GM19463 (cell line): Measurements from ENCODE around the gene STXBP2.
"Not testable (repeated sequence)": the region's sequence is repeated elsewhere in the genome, so short reads cannot be mapped to it uniquely, and the experiment has no call there.

ENCODE experiments used
- ATAC-seq: cut with Tn5 transposase; IDR thresholded peaks from one replicate; pipeline ENCODE4 v1.9.1; 2021; ENCODE audit warnings: mild to moderate bottlenecking, moderate library complexity; ENCODE audit not compliant: unreplicated experiment

STXBP2 gene

GRCh38 chr19:7631577-7631976, 5.3 kb upstream of the STXBP2 start:
- ATAC-seq, result no peak

GRCh38 chr19:7632340-7633203, 4.3 kb upstream of the STXBP2 start:
- no peak for ATAC-seq

- no peak for ATAC-seq
Observed at GRCh38 chr19:7633698-7634097, 3.2 kb upstream of the STXBP2 start, which contains the start of gene PCP2. Gene PCP2 (minus strand): TSS chr19:7633719. CDS start chr19:7633457, 262 bp downstream.

GRCh38 chr19:7635670-7636069, 1.2 kb upstream of the STXBP2 start:
- no peak for ATAC-seq

- ATAC-seq, result no peak
Observed at GRCh38 chr19:7636317-7636690, 606 bp upstream of the STXBP2 start.

GRCh38 chr19:7637374-7638256, 705 bp downstream of the STXBP2 start:
- ATAC-seq, result no peak

GRCh38 chr19:7638802-7639465, 2.0 kb downstream of the STXBP2 start:
- no peak for ATAC-seq

- no peak for ATAC-seq
Observed at GRCh38 chr19:7639863-7640348, 3.0 kb downstream of the STXBP2 start.

GRCh38 chr19:7640803-7641202, 3.9 kb downstream of the STXBP2 start:
- no peak for ATAC-seq

- ATAC-seq, result no peak
Observed at GRCh38 chr19:7641290-7642276, 4.7 kb downstream of the STXBP2 start.

- ATAC-seq, result no peak
Observed at GRCh38 chr19:7642295-7643030, 5.6 kb downstream of the STXBP2 start.

- ATAC-seq, result no peak
Observed at GRCh38 chr19:7643031-7643415, 6.1 kb downstream of the STXBP2 start.

GRCh38 chr19:7643629-7644549, 7.0 kb downstream of the STXBP2 start:
- ATAC-seq, result not testable (repeated sequence)

- no peak for ATAC-seq
Observed at GRCh38 chr19:7644550-7644877, 7.6 kb downstream of the STXBP2 start.

- ATAC-seq, result no peak
Observed at GRCh38 chr19:7645163-7645562, 8.3 kb downstream of the STXBP2 start.

GRCh38 chr19:7645656-7646425, 8.9 kb downstream of the STXBP2 start:
- no peak for ATAC-seq

- ATAC-seq, result no peak
Observed at GRCh38 chr19:7646426-7646700, 9.5 kb downstream of the STXBP2 start.

GRCh38 chr19:7647156-7647555, 10.2 kb downstream of the STXBP2 start:
- no peak for ATAC-seq
